HepG2 (cell line): Measurements from ENCODE around the gene INHA. TPM values are rescaled to one million over a fixed set of nuclear protein-coding genes. Genes with fewer than 3 reads are reported as not detected.
A peak's percentile ranks its signal among the peaks of the same experiment; 100 is the strongest.

Experiments used
- BRD4 ChIP-seq: sonication (generic); formaldehyde crosslinking; IDR thresholded peaks from 2 replicates; pipeline ENCODE4 v1.4.0; 2020; ENCODE audit warnings: missing genetic modification reagents
- CBX1 ChIP-seq: IDR thresholded peaks from one replicate; pipeline ENCODE4 v1.6.1; 2016; ENCODE audit warnings: antibody characterized with exemption, low read depth
- HMG20B ChIP-seq: conservative IDR thresholded peaks from 2 replicates; pipeline ENCODE4 v1.6.1; 2016; ENCODE audit warnings: missing genetic modification reagents, missing compliant biosample characterization
- HMGA1 ChIP-seq: sonication (generic); formaldehyde crosslinking; conservative IDR thresholded peaks from 2 replicates; pipeline ENCODE4 v1.4.0; 2020; ENCODE audit warnings: missing genetic modification reagents
- HOXA9 ChIP-seq: sonication (generic); formaldehyde crosslinking; IDR thresholded peaks from 2 replicates; pipeline ENCODE4 v1.8.1; 2022; ENCODE audit warnings: missing genetic modification reagents, mild to moderate bottlenecking, moderate library complexity, borderline replicate concordance
- NFKBIZ ChIP-seq: IDR thresholded peaks from 2 replicates; pipeline ENCODE4 v1.6.1; 2018; ENCODE audit warnings: missing genetic modification reagents, missing compliant biosample characterization
- NR2F2 ChIP-seq: IDR thresholded peaks from 2 replicates; pipeline ENCODE4 v1.6.1; 2012; ENCODE audit warnings: low read depth, inconsistent platforms, borderline replicate concordance
- PAWR ChIP-seq: sonication (generic); formaldehyde crosslinking; IDR thresholded peaks from 2 replicates; pipeline ENCODE4 v1.4.0; 2020; ENCODE audit warnings: missing genetic modification reagents, mild to moderate bottlenecking, borderline replicate concordance
- RELA ChIP-seq: sonication (generic); formaldehyde crosslinking; IDR thresholded peaks from 2 replicates; pipeline ENCODE4 v1.4.0; 2020; ENCODE audit warnings: missing genetic modification reagents
- REPIN1 ChIP-seq: sonication (generic); formaldehyde crosslinking; IDR thresholded peaks from 2 replicates; pipeline ENCODE4 v1.8.0; 2022; ENCODE audit warnings: missing genetic modification reagents, low read depth, mild to moderate bottlenecking, borderline replicate concordance
- ZBTB8A ChIP-seq: sonication (generic); formaldehyde crosslinking; IDR thresholded peaks from 2 replicates; pipeline ENCODE4 v1.4.0; 2020; ENCODE audit warnings: mild to moderate bottlenecking, low read depth, missing genetic modification reagents, borderline replicate concordance
- ZNF101 ChIP-seq: sonication (generic); formaldehyde crosslinking; IDR thresholded peaks from 2 replicates; pipeline ENCODE4 v1.4.0; 2020; ENCODE audit warnings: mild to moderate bottlenecking, low read depth, missing genetic modification reagents, borderline replicate concordance
- ZNF12 ChIP-seq: sonication (generic); formaldehyde crosslinking; IDR thresholded peaks from 2 replicates; pipeline ENCODE4 v1.5.0; 2020; ENCODE audit warnings: missing genetic modification reagents
- ZNF121 ChIP-seq: sonication (generic); formaldehyde crosslinking; IDR thresholded peaks from 2 replicates; pipeline ENCODE4 v1.5.0; 2020; ENCODE audit warnings: mild to moderate bottlenecking, missing genetic modification reagents
- ZNF589 ChIP-seq: sonication (generic); formaldehyde crosslinking; conservative IDR thresholded peaks from 2 replicates; pipeline ENCODE4 v1.8.0; 2022; ENCODE audit warnings: mild to moderate bottlenecking, moderate library complexity, missing genetic modification reagents
- ZNF75D ChIP-seq: sonication (generic); formaldehyde crosslinking; IDR thresholded peaks from 2 replicates; pipeline ENCODE4 v1.8.1; 2023; ENCODE audit warnings: missing genetic modification reagents, mild to moderate bottlenecking, borderline replicate concordance
- ZNF768 ChIP-seq: sonication (generic); formaldehyde crosslinking; IDR thresholded peaks from 2 replicates; pipeline ENCODE4 v1.4.0; 2020; ENCODE audit warnings: missing genetic modification reagents
- ZNF772 ChIP-seq: sonication (generic); formaldehyde crosslinking; IDR thresholded peaks from 2 replicates; pipeline ENCODE4 v1.5.0; 2020; ENCODE audit warnings: mild to moderate bottlenecking, missing genetic modification reagents
- ZNF782 ChIP-seq: sonication (generic); formaldehyde crosslinking; IDR thresholded peaks from 2 replicates; pipeline ENCODE4 v1.4.0; 2020; ENCODE audit warnings: missing genetic modification reagents, mild to moderate bottlenecking, borderline replicate concordance
- polyA plus RNA-seq, 8 experiments: library from polyadenylated mRNA; depleted of rRNA in 3 of 8; stranded (reverse) in 7 of 8; unstranded in 1 of 8; fragments of >200 nt; fragmentation: Illumina TruSeq in 4 of 8; extraction: Trizol in 4 of 8; gene quantifications; 2 replicates each; pipeline versions ENCODE4 v1.2.1 to v1.2.3, GENCODE V29; 2011 to 2016; ENCODE audit warnings: low read depth in 4 of 8, missing spikeins in 1 of 8, mixed read lengths in 1 of 8; ENCODE audit not compliant: insufficient read depth in 1 of 8
- total RNA-seq, 5 experiments: library from RNA; depleted of rRNA; stranded (reverse); fragments of >200 nt; fragmentation: Illumina TruSeq; extraction: Trizol; gene quantifications; 2 replicates each; pipeline ENCODE4 v1.2.3, GENCODE V29; 2016; ENCODE audit warnings: low read depth in 1 of 5
- TF ChIP-seq, protein P1 (sequence below): IDR thresholded peaks from 2 replicates; pipeline ENCODE4 v1.6.1; 2016
- TF ChIP-seq, protein P2 (sequence below): IDR thresholded peaks from 2 replicates; pipeline ENCODE4 v1.6.1; 2016; ENCODE audit warnings: low read depth, control low read depth
- TF ChIP-seq, protein P3 (sequence below): sonication (generic); formaldehyde crosslinking; IDR thresholded peaks from 2 replicates; pipeline ENCODE4 v1.8.1; 2023; ENCODE audit warnings: mild to moderate bottlenecking, moderate library complexity, missing genetic modification reagents
- TF ChIP-seq, protein P4 (sequence below): sonication (generic); formaldehyde crosslinking; IDR thresholded peaks from 2 replicates; pipeline ENCODE4 v1.4.0; 2020; ENCODE audit warnings: missing genetic modification reagents, low read depth, mild to moderate bottlenecking, borderline replicate concordance
- TF ChIP-seq, protein P5 (sequence below): sonication (generic); formaldehyde crosslinking; IDR thresholded peaks from 2 replicates; pipeline ENCODE4 v1.9.0; 2022; ENCODE audit warnings: low read depth, missing genetic modification reagents

INHA gene
- total and polyA plus RNA-seq, 2 of the 13 experiments (the other 11 are each of a cell fraction or from before 2014, with no cell fraction given), result 4.1 to 15.2 TPM

DNA sequence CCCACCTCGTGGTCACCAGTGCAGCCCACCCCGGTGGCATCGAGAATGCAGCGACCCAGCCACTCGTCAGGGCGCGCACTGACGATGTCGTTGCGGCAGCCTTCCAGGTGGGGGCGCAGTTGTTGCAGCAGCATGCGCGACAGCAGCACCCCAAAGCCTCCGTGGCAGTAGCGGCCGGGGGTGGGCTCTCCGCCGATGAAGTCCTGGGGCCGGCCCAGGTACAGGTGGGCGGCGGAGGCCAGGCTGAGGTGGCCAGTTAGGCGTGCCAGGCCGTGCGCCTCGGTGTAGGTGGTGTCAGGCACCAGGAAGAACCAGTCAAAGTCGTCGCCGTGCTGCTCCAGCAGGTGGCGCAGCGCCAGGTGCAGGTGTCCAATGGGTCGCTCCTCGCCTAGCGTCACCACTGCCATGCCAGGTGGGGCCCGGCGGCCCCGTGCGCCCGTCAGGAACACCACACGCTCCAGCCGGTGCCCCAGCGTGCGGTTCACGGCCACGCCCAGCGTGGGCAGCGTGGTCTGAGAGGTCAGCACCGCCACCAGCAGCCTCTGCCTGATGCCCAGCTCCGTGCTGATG lies 30.4 kb upstream of the INHA start (continued):
- TF ChIP-seq NR2F2 (no peak), RELA (CRISPR knock-in tag) (peak; percentile 77; the same call in 1 of the 2 replicates), PAWR (CRISPR knock-in tag) (peak; percentile 56; the same call in 1 of the 2 replicates), CBX1 (peak; percentile 91), BRD4 (CRISPR knock-in tag) (0 out of 2 replicates have a peak, but pooled peaks have one; percentile 60), ZNF121 (CRISPR knock-in tag) (peak; percentile 60; the same call in 1 of the 2 replicates), ZNF75D (CRISPR knock-in tag) (no peak), HOXA9 (CRISPR knock-in tag) (peak; percentile 63; the same call in 1 of the 2 replicates), ZNF768 (CRISPR knock-in tag) (peak; percentile 81; the same call in 1 of the 2 replicates), ZNF589 (CRISPR knock-in tag) (no peak; the same call in 1 of the 2 replicates), ZBTB8A (CRISPR knock-in tag) (peak; percentile 81; the same call in 1 of the 2 replicates), REPIN1 (peak; percentile 71; the same call in 1 of the 2 replicates), NFKBIZ (no peak), ZNF101 (CRISPR knock-in tag) (peak; percentile 86; the same call in 1 of the 2 replicates), HMGA1 (no peak), ZNF12 (peak; percentile 63), ZNF782 (CRISPR knock-in tag) (peak; percentile 92), ZNF772 (CRISPR knock-in tag) (peak; percentile 96; the same call in 1 of the 2 replicates), HMG20B (CRISPR knock-in tag) (no peak)
- TF ChIP-seq, protein P1, sequence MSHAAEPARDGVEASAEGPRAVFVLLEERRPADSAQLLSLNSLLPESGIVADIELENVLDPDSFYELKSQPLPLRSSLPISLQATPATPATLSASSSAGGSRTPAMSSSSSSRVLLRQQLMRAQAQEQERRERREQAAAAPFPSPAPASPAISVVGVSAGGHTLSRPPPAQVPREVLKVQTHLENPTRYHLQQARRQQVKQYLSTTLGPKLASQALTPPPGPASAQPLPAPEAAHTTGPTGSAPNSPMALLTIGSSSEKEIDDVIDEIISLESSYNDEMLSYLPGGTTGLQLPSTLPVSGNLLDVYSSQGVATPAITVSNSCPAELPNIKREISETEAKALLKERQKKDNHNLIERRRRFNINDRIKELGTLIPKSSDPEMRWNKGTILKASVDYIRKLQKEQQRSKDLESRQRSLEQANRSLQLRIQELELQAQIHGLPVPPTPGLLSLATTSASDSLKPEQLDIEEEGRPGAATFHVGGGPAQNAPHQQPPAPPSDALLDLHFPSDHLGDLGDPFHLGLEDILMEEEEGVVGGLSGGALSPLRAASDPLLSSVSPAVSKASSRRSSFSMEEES (CRISPR knock-in tag), result 0 out of 2 replicates have a peak, but pooled peaks have one; percentile 12
- TF ChIP-seq, protein P2, sequence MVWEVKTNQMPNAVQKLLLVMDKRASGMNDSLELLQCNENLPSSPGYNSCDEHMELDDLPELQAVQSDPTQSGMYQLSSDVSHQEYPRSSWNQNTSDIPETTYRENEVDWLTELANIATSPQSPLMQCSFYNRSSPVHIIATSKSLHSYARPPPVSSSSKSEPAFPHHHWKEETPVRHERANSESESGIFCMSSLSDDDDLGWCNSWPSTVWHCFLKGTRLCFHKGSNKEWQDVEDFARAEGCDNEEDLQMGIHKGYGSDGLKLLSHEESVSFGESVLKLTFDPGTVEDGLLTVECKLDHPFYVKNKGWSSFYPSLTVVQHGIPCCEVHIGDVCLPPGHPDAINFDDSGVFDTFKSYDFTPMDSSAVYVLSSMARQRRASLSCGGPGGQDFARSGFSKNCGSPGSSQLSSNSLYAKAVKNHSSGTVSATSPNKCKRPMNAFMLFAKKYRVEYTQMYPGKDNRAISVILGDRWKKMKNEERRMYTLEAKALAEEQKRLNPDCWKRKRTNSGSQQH (CRISPR knock-in tag), result peak; percentile 89
- TF ChIP-seq, protein P3, sequence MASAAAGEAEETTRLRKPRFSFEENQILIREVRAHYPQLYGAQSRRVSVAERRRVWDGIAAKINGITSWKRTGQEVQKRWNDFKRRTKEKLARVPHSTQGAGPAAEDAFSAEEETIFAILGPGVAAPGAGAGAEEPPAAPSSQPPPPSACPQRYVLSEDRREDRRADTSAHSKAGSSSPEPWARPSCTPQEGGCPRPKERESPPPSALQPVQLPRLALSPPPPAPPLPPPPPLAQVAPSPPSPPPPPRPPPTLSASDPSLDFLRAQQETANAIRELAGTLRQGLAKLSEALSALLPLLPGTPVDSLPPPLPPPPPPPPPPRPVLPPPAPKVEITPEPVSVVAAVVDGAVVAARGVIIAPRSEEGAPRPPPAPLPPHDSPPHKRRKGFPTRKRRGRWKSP (CRISPR knock-in tag), result peak; percentile 88
- TF ChIP-seq, protein P4, sequence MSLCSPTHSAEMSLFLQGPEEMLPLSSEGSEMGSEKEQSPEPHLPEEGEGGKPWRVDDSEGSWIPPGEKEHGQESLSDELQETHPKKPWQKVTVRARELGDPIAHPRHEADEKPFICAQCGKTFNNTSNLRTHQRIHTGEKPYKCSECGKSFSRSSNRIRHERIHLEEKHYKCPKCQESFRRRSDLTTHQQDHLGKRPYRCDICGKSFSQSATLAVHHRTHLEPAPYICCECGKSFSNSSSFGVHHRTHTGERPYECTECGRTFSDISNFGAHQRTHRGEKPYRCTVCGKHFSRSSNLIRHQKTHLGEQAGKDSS (CRISPR knock-in tag), result peak; percentile 96; the same call in 1 of the 2 replicates
- TF ChIP-seq, protein P5, sequence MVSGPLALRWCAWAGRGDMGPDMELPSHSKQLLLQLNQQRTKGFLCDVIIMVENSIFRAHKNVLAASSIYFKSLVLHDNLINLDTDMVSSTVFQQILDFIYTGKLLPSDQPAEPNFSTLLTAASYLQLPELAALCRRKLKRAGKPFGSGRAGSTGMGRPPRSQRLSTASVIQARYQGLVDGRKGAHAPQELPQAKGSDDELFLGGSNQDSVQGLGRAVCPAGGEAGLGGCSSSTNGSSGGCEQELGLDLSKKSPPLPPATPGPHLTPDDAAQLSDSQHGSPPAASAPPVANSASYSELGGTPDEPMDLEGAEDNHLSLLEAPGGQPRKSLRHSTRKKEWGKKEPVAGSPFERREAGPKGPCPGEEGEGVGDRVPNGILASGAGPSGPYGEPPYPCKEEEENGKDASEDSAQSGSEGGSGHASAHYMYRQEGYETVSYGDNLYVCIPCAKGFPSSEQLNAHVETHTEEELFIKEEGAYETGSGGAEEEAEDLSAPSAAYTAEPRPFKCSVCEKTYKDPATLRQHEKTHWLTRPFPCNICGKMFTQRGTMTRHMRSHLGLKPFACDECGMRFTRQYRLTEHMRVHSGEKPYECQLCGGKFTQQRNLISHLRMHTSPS, result peak; percentile 98
